GM12873 (cell line): Measurements from ENCODE around the gene RSRC1.

Source experiments
- TF ChIP-seq, protein P1 (sequence below): IDR thresholded peaks from 2 replicates; pipeline ENCODE4 v1.5.1; 2012; ENCODE audit warnings: low read depth, mild to moderate bottlenecking, moderate library complexity, low read length, control low read depth; ENCODE audit not compliant: insufficient read depth; ENCODE audit errors: missing control alignments

The RSRC1 gene

DNA sequence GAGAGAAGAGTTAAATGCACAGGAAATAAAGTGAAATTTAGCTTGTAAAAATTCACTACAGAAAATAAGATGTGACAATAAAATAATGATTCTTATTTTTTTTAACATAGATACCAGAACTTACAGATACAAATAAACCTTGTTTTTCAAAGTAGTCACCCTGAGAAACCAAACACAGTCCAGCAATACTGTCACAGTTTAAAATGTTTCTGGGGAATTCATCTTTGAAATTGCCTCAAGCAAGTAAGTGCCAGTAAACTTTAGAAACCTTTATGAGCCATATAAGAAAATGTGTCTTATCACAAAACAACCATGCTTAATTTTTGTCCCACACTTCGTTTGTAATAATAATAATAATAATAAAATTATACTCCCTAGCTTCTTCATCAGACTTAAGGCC is 23.5 kb upstream of the RSRC1 start:
- TF ChIP-seq, protein P1, sequence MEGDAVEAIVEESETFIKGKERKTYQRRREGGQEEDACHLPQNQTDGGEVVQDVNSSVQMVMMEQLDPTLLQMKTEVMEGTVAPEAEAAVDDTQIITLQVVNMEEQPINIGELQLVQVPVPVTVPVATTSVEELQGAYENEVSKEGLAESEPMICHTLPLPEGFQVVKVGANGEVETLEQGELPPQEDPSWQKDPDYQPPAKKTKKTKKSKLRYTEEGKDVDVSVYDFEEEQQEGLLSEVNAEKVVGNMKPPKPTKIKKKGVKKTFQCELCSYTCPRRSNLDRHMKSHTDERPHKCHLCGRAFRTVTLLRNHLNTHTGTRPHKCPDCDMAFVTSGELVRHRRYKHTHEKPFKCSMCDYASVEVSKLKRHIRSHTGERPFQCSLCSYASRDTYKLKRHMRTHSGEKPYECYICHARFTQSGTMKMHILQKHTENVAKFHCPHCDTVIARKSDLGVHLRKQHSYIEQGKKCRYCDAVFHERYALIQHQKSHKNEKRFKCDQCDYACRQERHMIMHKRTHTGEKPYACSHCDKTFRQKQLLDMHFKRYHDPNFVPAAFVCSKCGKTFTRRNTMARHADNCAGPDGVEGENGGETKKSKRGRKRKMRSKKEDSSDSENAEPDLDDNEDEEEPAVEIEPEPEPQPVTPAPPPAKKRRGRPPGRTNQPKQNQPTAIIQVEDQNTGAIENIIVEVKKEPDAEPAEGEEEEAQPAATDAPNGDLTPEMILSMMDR: no peak

DNA sequence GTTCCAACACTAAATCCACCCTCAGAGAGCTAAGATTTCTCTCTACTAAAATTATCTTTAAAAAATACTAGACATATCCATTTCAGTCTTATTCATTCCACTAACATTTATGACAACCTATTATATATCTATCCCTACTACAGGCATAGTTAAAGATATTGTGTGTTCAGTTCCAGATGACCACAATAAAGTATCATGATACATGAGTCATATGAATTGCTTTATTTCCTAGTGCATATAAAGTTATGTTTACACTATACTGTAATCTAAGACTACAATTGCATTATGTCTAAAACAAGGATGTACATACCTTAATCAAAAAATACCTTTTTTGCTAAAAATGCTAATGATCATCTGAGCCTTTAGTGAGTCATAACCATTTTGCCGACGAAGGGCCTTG is 23.1 kb upstream of the RSRC1 start:
- TF ChIP-seq, protein P1: no peak

DNA sequence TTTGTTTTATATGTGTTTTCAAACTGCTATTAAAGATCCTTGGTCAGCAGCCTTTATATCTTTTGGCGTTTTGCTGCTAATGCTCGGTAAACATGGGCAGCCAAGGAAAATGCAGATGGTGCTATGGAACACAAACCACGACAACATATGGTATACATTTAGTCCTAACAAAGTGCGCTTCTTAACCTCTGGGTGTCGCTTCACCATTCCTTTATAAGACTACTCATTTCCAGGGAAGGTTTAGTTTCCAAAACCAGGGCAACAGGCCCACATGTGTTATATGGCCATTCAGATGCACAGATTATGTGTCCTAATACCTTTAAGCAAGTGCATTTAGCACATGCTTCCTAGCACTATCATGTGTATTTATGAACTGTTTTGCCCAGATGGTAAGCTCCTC is 18.4 kb upstream of the RSRC1 start:
- TF ChIP-seq, protein P1: peak; percentile 43

DNA sequence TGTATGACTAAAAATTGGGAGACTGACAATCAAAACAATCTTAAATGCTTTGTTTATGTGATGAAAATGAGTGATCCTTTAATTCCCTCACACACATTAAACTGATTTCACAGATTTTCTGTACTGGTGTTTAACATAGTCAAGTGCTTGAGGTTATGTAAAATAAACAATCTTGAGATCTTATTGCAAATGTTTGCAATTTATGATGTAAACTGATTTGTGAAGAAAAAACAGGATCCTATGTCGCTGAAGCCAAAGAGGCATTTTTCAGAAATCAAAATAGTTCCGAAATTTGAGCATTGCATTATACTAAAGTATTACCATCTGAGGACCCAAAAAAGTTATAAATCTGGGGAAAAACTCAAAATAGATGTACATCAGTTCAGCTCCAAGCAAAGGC is 16.4 kb upstream of the RSRC1 start:
- TF ChIP-seq, protein P1: no peak

DNA sequence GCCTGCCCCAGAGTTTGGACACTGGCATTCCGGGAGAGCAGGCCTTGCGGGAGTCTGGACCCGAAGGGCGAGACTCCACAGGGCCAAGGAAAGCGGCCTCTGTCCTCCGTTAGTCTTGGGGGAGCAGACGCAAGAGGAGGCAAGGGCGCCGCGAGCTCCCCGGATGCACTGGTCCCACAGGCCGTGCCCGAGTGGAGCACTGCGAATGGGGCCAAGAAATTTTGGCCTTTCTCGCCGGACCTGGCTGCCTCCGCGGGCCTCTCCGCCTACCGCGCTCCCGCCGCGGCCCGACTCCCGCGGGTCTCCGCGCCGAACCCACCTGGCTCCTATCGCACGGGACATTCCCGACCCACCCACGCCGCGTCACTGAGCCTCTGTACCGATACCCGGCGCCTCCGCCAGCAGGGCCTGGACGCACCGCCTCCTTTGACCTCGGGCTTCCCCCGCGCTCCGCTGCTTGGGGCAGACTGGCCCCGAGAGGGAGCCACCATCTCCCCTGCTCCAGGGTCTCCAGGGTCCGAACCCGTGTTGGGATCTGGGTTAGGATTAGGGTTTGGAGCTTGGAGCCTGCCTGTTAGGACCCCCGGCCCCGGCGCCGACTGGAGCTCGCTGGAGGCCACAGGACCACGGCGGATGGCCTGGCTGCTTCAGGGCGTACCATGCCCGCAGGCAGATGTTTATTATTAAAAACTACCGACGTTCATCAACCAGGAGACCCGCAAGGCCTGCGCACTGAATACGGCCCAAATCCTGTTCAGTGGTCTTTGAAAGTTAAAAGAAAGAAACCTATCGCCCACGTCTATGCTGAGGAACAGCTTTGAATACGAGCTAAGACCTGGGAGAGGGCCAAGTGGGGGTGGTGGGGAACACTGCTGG is 15.4 kb upstream of the RSRC1 start:
- TF ChIP-seq, protein P1: peak; percentile 10

DNA sequence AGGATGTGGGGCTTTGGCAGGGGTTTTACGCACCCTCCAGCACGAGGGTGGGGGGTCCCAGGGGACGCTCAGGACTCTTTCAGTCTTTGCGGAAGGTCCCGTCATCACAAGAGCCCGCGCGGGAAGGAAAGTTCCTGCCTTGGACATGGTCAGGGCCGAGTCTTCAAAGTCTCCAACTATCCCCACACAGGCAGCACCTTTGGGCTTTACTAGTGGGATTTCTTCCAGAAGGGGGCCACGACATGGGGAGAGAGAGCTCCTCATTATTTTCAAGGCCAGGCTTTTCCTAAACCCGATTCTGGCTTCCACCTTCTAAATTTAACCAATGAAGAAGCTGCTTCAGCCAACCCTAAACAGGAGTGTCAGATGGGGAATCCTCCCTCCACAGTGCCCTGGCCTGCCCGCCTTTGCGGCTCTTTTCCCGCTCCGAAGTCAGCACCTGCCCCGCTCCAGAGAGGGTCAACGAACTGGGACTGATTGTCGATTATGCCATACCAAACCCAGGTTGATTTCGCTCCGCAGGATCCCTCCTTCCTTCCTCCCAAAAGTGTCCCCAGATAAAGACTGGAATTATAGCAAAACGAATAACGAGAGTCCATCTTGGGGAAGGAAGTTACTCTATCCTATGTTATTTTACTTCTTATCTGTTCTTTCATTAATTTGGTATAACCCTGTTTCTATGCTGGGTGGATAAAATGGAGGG is 14.6 kb upstream of the RSRC1 start:
- TF ChIP-seq, protein P1: no peak
